Lower leg skin (tissue), 3 donors: ENCODE data around the gene BANP.

Source experiments
- CTCF ChIP-seq, 3 donors: fragments of 450-650 bp; IDR thresholded peaks; one replicate each; pipeline ENCODE4 v1.5.1; 2016; ENCODE audit warnings: antibody characterized with exemption in 3 of 3, mild to moderate bottlenecking in 3 of 3, moderate library complexity in 2 of 3
- POLR2A ChIP-seq, 2 donors: fragments of 450-650 bp; IDR thresholded peaks; one replicate each; pipeline ENCODE4 v1.6.1; 2016 to 2017; ENCODE audit warnings: antibody characterized with exemption in 2 of 2, mild to moderate bottlenecking in 1 of 2, moderate library complexity in 1 of 2

- TF ChIP-seq CTCF (IDR thresholded peaks at IDR 0.05) (no peak), POLR2A (IDR thresholded peaks at IDR 0.05) (no peak)
Measured at GRCh38 chr16:88004391-88004790, 53.2 kb downstream of the BANP start.
